H1 (cell line): ENCODE measurements around the gene LSM3. TPM values are rescaled to one million over a fixed set of nuclear protein-coding genes. Genes with fewer than 3 reads are reported as not detected.

Source experiments
- CTCF ChIA-PET: fragments of 300-600 bp; sonication (Branson Sonifier 250); formaldehyde crosslinking; loops from one replicate; lab custom pipeline; 2021; ENCODE audit not compliant: partially characterized antibody; lab: Charles Lee
- POLR2A ChIA-PET: fragments of 300-600 bp; sonication (Branson Sonifier 250); formaldehyde crosslinking; loops from one replicate; lab custom pipeline; 2021; ENCODE audit warnings: inconsistent platforms; ENCODE audit not compliant: partially characterized antibody; lab: Charles Lee
- DNase-seq, 2 experiments: peaks; one replicate each; pipeline versions ENCODE4 v3.0.0 to v3.0.0-alpha.2; 2010 to 2022; ENCODE audit warnings: low spot score in 2 of 2, low read depth in 1 of 2, mixed read lengths in 1 of 2
- FAIRE-seq: peaks from 2 replicates; lab custom pipeline; 2011; peaks lifted over from hg19 to GRCh38; lab: Jason Lieb, UNC
- H2AFZ ChIP-seq: 2 replicates; pipeline ENCODE4 v1.8.1; 2012; ENCODE audit warnings: low read length, inconsistent platforms
- H2AK5ac ChIP-seq: 2 replicates; pipeline ENCODE4 v1.6.1; 2013; ENCODE audit warnings: low read depth, low read length
- H2BK120ac ChIP-seq: replicated peaks from 2 replicates; pipeline ENCODE3; 2013; ENCODE audit warnings: low read depth, low read length, inconsistent platforms
- H2BK12ac ChIP-seq: 2 replicates; pipeline ENCODE4 v1.6.1; 2013; ENCODE audit warnings: low read depth, low read length
- H2BK15ac ChIP-seq: 2 replicates; pipeline ENCODE4 v1.6.1; 2013; ENCODE audit warnings: low read length
- H2BK20ac ChIP-seq: 2 replicates; pipeline ENCODE4 v1.6.1; 2013; ENCODE audit warnings: low read length
- H2BK5ac ChIP-seq: 2 replicates; pipeline ENCODE4 v1.6.1; 2013; ENCODE audit warnings: low read depth, low read length
- H3K14ac ChIP-seq: 2 replicates; pipeline ENCODE4 v1.6.1; 2013; ENCODE audit warnings: inconsistent platforms; ENCODE audit not compliant: insufficient read length
- H3K18ac ChIP-seq: 2 replicates; pipeline ENCODE4 v1.6.1; 2013; ENCODE audit warnings: low read length; ENCODE audit errors: extremely low read depth
- H3K23ac ChIP-seq: 2 replicates; pipeline ENCODE4 v1.6.1; 2013; ENCODE audit warnings: inconsistent platforms; ENCODE audit not compliant: insufficient read length
- H3K23me2 ChIP-seq: 2 replicates; pipeline ENCODE4 v1.6.1; 2013; ENCODE audit warnings: low read depth, low read length
- H3K27ac ChIP-seq: 2 replicates; pipeline ENCODE4 v1.6.1; 2011; ENCODE audit warnings: low read depth, low read length, inconsistent platforms
- H3K27me3 ChIP-seq, 4 experiments: replicated peaks in 1 of 4; 1 replicate in 1 of 4; 2 replicates in 3 of 4; pipeline versions ENCODE4 v1.6.1 to v1.8.1; 2011 to 2013; ENCODE audit warnings: low read length in 3 of 4, mild to moderate bottlenecking in 3 of 4, inconsistent platforms in 2 of 4, mixed read lengths in 2 of 4, moderate library complexity in 1 of 4; ENCODE audit not compliant: control insufficient read depth in 3 of 4, insufficient read depth in 3 of 4; ENCODE audit errors: extremely low read depth in 1 of 4
- H3K36me3 ChIP-seq, 4 experiments: 2 replicates each; pipeline versions ENCODE4 v1.6.1 to v1.8.1; 2011 to 2013; ENCODE audit warnings: mild to moderate bottlenecking in 4 of 4, low read length in 3 of 4, moderate library complexity in 2 of 4, control low read depth in 1 of 4, inconsistent platforms in 1 of 4; ENCODE audit not compliant: insufficient read depth in 4 of 4, control insufficient read depth in 2 of 4
- H3K4ac ChIP-seq: replicated peaks from 2 replicates; pipeline ENCODE3; 2013; ENCODE audit warnings: low read length, low read depth, mixed read lengths, inconsistent platforms; ENCODE audit not compliant: insufficient read length
- H3K4me1 ChIP-seq, 4 experiments: replicated peaks in 1 of 4; 1 replicate in 1 of 4; 2 replicates in 3 of 4; pipeline versions ENCODE4 v1.6.1 to v1.8.1; 2011 to 2013; ENCODE audit warnings: low read length in 3 of 4, inconsistent platforms in 2 of 4, mixed read lengths in 1 of 4; ENCODE audit not compliant: insufficient read depth in 4 of 4, control insufficient read depth in 3 of 4
- H3K4me2 ChIP-seq, 2 experiments: 2 replicates each; pipeline versions ENCODE4 v1.6.1 to v1.8.1; 2011 to 2013; ENCODE audit warnings: low read depth in 2 of 2, low read length in 2 of 2, control low read depth in 1 of 2, inconsistent platforms in 1 of 2, mild to moderate bottlenecking in 1 of 2; ENCODE audit not compliant: insufficient read depth in 1 of 2
- H3K4me3 ChIP-seq, 4 experiments: fragments of 200-600, 300-600 bp in 1 of 4; sonication (generic), shearing (Covaris generic), sonication (Bioruptor Twin) in 1 of 4; 2 replicates each; pipeline versions ENCODE4 v1.5.1 to v1.8.1; 2011 to 2016; ENCODE audit warnings: low read length in 4 of 4, low read depth in 3 of 4, control low read depth in 2 of 4, inconsistent platforms in 2 of 4, mild to moderate bottlenecking in 2 of 4, mixed read lengths in 1 of 4, moderate library complexity in 1 of 4; ENCODE audit not compliant: insufficient read depth in 2 of 4; ENCODE audit errors: extremely low read depth in 1 of 4
- H3K56ac ChIP-seq: replicated peaks from 2 replicates; pipeline ENCODE3; 2013; ENCODE audit warnings: low read depth, mild to moderate bottlenecking, mixed read lengths, low read length, inconsistent platforms; ENCODE audit not compliant: insufficient read length
- H3K79me1 ChIP-seq: 2 replicates; pipeline ENCODE4 v1.6.1; 2013; ENCODE audit warnings: low read depth, low read length, control low read depth
- H3K79me2 ChIP-seq, 2 experiments: 2 replicates each; pipeline versions ENCODE4 v1.6.1 to v1.8.1; 2012 to 2013; ENCODE audit warnings: low read length in 2 of 2, mild to moderate bottlenecking in 2 of 2, inconsistent platforms in 1 of 2; ENCODE audit not compliant: insufficient read depth in 2 of 2, control insufficient read depth in 1 of 2
- H3K9ac ChIP-seq, 4 experiments: replicated peaks in 1 of 4; 1 replicate in 1 of 4; 2 replicates in 3 of 4; pipeline versions ENCODE4 v1.6.1 to v1.8.1; 2011 to 2013; ENCODE audit warnings: low read depth in 3 of 4, low read length in 3 of 4, control low read depth in 2 of 4, mild to moderate bottlenecking in 2 of 4, moderate library complexity in 2 of 4, inconsistent platforms in 1 of 4; ENCODE audit errors: extremely low read depth in 1 of 4
- H3K9me3 ChIP-seq, 2 experiments: 2 replicates each; pipeline versions ENCODE4 v1.6.1 to v1.8.1; 2012 to 2013; ENCODE audit warnings: mild to moderate bottlenecking in 2 of 2, moderate library complexity in 2 of 2, control low read depth in 1 of 2, inconsistent platforms in 1 of 2, low read depth in 1 of 2, low read length in 1 of 2, mixed read lengths in 1 of 2; ENCODE audit not compliant: insufficient read depth in 2 of 2
- H4K20me1 ChIP-seq, 2 experiments: replicated peaks in 1 of 2; 2 replicates each; pipeline versions ENCODE3 to v1.8.1; 2011 to 2013; ENCODE audit warnings: inconsistent platforms in 2 of 2, low read length in 2 of 2, mild to moderate bottlenecking in 1 of 2; ENCODE audit not compliant: insufficient read depth in 2 of 2, control insufficient read depth in 1 of 2
- H4K5ac ChIP-seq: 2 replicates; pipeline ENCODE4 v1.6.1; 2013; ENCODE audit warnings: low read length, low read depth, mixed read lengths, inconsistent platforms; ENCODE audit not compliant: insufficient read length
- H4K8ac ChIP-seq: 2 replicates; pipeline ENCODE4 v1.8.0; 2013; ENCODE audit warnings: mild to moderate bottlenecking, moderate library complexity, low read length, inconsistent platforms; ENCODE audit not compliant: insufficient read depth; ENCODE audit errors: extremely low read depth
- H4K91ac ChIP-seq: replicated peaks from 2 replicates; pipeline ENCODE3; 2013; ENCODE audit warnings: low read length, mixed read lengths, inconsistent platforms; ENCODE audit not compliant: insufficient read length
- SRF ChIP-seq: IDR thresholded peaks from 2 replicates; pipeline ENCODE4 v1.6.1; 2011; ENCODE audit warnings: mild to moderate bottlenecking, low read depth, low read length, moderate library complexity
- WGBS, 2 experiments: shearing (Covaris generic) in 1 of 2; methylation state at CpG; one replicate each; pipeline versions ENCODE4 v1.1.6 to v1.1.7; 2013 to 2015; ENCODE audit warnings: low lambda C conversion rate in 2 of 2, mixed read lengths in 2 of 2, inconsistent platforms in 1 of 2, low coverage in 1 of 2, missing lambda C conversion rate in 1 of 2; ENCODE audit not compliant: insufficient replicate concordance in 2 of 2, insufficient coverage in 1 of 2, insufficient read length in 1 of 2; ENCODE audit errors: extremely low coverage in 1 of 2, missing lambda C conversion rate in 1 of 2; 5-methylcytosine and 5-hydroxymethylcytosine counted together
- polyA plus RNA-seq, 7 experiments: library from polyadenylated mRNA; depleted of rRNA in 3 of 7; stranded (reverse) in 5 of 7; unstranded in 2 of 7; fragments of >200 nt in 5 of 7; fragments of 200-250 nt in 2 of 7; gene quantifications; 1 replicate in 5 of 7; 2 replicates in 1 of 7; 4 replicates in 1 of 7; pipeline versions ENCODE4 v1.2.1 to v1.2.3, GENCODE V29; 2011 to 2013; ENCODE audit warnings: missing spikeins in 2 of 7, mixed read lengths in 2 of 7
- total RNA-seq: library from RNA; stranded (reverse); fragmentation: NEBNext Ultra II Directional; extraction: Animal tissue kit (Norgen Biotek cat#: 25700); gene quantifications from 2 replicates; pipeline ENCODE4 v1.2.1, GENCODE V29; 2021

The LSM3 gene
- total and polyA plus RNA-seq, 2 of the 8 experiments (the other 6 are each of a cell fraction or from before 2014, with no cell fraction given): 7.1 to 25.4 TPM

GRCh38 chr3:14204515-14205284, 26.1 kb downstream of the LSM3 start:
- Histone ChIP-seq H3K23me2 (no peaks in the 10 kb centered on the region), H2AK5ac (no peak overlapping the region), H2AFZ (no peak overlapping the region), H3K18ac (no peak overlapping the region), H3K9ac (no peak overlapping the region), H4K5ac (no peak overlapping the region), H2BK15ac (no peak overlapping the region), H3K56ac (no peak overlapping the region), H3K79me2 (no peaks in the 10 kb centered on the region), H2BK5ac (no peak overlapping the region), H4K20me1 (no peaks in the 10 kb centered on the region), H3K79me1 (no peaks in the 10 kb centered on the region), H3K4ac (no peak overlapping the region), H3K23ac (no peak overlapping the region), H2BK120ac (no peak overlapping the region), H3K27ac (no peak overlapping the region), H3K4me2 (no peak overlapping the region), H2BK12ac (no peak overlapping the region), H4K91ac (no peak overlapping the region), H3K4me1 (no peaks in the 10 kb centered on the region; a peak in 2 of 7 replicates), H3K4me3 (no peak overlapping the region), H3K36me3 (no peaks in the 10 kb centered on the region; a peak in 2 of 8 replicates), H4K8ac (no peak overlapping the region), H3K9me3 (no peaks in the 10 kb centered on the region), H3K14ac (no peak overlapping the region), H2BK20ac (no peak overlapping the region), H3K27me3 (no peaks in the 10 kb centered on the region)
- FAIRE-seq: no peak
- TF ChIP-seq SRF: no peak
- 84% methylated on average over 11 of the region's 11 CpGs; no CpG with 5 or more reads in 1 of the 2 experiments for WGBS, 2 experiments
- POLR2A ChIA-PET: interaction anchor here (2.0 to 2.6 kb wide), 2 partner anchors 7 to 11 kb away, joined by 12 read pairs; no protein-coding TSS in a partner anchor
- DNase-seq: peak in 1 of 2 experiments; percentile 17
- CTCF ChIA-PET: interaction anchor here (0.9 to 7.6 kb wide), 49 partner anchors 9 to 343 kb away, joined by 3 to 157 read pairs (median 7); partner anchors contain the start of genes CHCHD4, LSM3, TMEM43 and XPC
